Stimulated activated CD4-positive, alpha-beta T cell treated with anti-CD3 and anti-CD28 coated beads, Interleukin-12 subunit alpha, Interleukin-12 subunit beta, amount 100 ng/mL, for 48 hours (primary cell): Measurements from ENCODE around the gene JAKMIP1.

ENCODE experiments used
- DNase-seq, 3 donors: peaks; one replicate each; pipeline ENCODE4 v3.0.0-alpha.2; 2020; ENCODE audit warnings: low read depth in 2 of 3, low spot score in 1 of 3

Gene JAKMIP1

DNA sequence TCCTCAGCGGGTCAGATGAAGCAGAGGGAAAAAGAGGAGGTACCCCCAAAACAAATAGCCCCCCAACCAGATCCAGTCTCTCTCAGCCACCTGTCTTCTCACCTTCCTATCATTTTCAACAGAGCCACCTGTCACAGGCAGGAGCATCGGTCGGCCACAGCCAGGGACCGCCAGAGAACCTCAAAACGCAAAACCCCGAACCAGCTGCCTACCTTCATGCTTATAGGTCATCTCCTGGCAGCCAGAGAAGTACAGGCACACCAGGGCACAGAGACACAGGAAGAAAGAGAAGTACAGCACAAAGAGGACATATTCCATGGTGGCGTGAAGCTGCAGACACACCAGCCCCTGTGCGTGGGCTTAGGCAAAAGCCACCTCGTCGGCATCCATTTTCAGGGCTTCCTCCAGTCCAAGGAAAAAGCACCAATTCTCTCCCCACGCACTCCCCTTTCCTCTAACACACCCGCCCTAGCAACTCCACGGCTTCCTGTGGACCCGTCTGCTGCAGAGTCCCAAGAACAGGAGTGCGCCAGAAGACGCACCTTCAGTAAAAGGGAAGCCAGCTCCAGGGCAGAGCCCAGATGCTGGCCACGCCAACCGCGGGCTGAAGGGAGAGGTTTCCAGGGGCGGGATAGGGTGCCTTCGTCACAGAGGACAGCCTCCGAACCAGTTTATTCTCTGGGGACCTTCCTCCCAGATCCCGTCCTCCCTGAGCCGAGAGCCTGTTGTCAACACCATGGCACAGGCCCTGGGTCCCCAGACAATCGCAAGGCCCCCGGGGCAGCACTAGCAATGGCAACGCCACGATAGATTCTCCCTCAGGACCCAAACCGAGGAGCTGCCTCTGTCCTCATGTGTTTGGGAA is 130.3 kb downstream of the JAKMIP1 start:
- DNase-seq, result no peak

DNA sequence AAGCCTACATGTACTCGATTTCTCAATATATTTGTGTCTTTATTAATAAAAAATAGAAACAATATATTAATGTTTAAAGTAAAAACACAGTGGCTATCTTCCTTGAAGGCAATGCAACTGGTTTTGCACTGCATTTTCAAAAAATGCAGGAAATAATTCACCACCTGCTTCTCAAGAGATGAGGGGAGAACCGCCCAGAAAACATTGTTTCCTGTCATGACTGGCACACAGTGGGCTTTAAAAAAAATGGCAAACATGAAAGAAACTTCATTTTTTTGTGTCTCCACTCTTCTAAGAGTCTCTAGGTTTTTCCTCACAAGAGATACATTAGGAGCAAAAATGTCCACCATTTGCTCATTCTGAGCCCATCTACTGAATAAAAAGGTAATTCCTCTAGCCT is 131.4 kb downstream of the JAKMIP1 start:
- no peak for DNase-seq

DNA sequence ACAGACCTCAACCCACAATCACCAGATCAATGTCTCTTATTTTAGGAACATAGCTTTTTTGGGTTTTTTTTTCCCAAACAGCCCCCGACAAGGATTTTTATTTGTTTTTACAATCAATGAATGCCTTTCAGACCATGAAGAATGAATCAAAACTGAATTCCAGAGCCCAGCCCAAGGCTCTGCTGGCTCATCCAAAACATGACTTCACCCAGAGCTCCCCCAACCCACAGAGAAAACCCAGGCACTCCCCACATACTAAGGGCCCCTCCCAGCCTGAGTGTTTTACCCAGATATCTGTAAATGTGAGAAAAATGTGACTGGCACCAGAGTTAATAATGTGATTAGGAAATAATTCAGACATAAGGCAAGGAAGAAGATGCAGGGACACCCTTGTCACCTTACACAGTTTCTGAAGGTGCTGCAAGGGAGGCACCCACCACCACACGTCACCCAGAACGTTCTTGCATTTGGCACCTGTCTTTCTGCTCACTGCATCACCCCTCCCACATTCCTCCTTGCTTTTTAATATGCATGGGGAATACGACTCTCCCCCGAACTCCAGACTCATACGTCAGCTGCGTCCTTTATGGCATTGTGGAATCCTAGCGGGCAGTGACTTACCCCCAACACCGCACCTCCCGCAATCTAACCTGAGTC is 134.3 kb downstream of the JAKMIP1 start:
- no peak for DNase-seq

DNA sequence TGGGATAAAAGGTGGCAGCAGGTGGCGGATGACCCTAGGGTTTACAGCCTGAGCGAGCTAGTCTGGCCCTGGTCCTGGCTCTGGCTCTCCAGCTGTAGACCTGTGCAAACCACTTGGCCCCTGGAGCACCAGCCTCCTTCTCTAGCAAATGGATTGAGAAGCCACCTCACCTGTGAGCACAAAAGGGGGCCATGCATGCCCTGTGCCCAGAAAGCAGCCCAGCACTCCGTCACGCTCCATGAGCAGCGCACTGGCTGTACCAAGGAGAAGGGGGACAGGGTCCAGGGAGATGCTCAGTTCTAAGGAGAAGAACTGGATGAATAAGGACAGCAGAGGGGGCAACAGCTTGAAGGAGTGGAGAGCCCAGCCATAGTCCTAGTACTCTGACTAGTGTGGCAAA is 135.2 kb downstream of the JAKMIP1 start:
- no peak for DNase-seq

DNA sequence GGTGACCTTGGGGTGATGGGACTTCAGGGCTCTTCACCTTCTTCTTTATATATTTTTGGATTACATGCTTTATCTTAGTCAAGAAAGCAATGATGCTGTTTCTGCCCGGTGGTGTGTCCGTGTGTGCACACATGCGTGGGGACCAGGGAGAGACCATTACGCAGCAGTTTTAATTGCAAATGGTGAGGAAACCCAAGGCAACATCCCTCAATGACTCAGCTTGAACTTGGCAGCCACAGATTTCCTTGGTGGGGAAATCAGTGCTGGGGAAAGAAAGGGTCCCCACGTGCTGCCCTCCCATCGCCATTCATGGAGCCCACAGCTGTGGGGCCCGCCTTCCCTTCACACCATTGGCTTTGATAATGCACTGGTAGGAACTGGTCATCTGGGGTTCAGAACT is 136.0 kb downstream of the JAKMIP1 start:
- no peak for DNase-seq

DNA sequence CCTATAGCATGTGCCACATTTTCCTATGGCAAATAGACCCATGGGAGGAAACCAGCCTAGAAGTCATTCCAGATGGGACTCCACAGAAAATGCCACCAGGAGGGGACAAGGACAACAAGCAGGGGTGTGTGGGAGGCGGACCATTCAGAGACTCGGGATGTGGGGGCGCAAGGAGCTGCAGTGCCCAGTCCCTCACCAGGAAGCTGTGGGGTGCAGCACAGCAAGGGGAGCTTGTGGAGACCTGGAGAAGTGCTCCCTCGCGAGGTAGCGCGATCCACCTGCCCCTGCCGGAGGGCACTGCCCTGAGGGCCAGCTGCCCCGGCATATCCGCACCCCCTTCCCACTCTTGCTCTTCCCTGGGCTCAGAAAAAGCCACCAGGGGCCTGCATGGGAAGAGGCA is 136.7 kb downstream of the JAKMIP1 start:
- DNase-seq, result no peak

DNA sequence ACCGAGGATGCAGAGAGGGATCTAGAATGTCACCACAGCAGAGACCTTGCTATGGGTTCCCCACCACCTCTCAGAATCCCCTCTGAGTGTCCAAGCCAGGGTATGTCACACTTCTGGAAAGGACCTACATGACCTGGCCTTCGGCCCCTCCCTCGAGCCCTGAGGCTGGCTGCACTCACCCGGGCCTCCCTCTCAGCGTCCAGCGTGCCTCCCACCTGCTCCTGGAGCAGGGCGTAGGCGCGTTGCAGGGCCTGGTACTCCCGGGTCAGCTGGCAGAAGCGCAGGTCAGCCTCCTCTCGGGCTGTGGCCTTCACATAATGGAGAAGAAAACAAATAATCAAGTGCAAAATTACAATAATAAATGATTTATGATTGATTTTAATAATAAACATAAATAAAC is 138.2 kb downstream of the JAKMIP1 start:
- DNase-seq, result no peak

DNA sequence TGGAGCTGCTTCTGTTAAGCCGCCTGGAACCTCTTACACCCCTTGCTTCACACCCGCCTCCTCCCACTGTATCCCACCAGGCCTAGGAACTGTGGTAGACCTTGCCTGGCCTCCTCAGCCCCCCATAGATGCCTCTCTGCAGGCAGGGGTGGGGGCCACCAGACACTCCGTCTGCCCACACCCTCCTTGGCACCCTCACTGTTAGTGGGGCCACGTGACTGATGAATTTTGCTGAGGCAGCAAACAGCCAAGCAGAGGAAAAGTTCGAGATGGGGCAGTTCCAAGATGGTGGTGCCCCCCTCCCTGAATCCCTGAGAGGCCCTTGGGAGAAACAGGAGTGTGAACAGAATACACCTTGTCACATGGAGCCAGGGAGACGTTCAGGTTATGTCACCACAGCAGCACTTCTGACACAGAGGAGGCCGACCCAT is 141.0 kb downstream of the JAKMIP1 start:
- DNase-seq, result no peak

DNA sequence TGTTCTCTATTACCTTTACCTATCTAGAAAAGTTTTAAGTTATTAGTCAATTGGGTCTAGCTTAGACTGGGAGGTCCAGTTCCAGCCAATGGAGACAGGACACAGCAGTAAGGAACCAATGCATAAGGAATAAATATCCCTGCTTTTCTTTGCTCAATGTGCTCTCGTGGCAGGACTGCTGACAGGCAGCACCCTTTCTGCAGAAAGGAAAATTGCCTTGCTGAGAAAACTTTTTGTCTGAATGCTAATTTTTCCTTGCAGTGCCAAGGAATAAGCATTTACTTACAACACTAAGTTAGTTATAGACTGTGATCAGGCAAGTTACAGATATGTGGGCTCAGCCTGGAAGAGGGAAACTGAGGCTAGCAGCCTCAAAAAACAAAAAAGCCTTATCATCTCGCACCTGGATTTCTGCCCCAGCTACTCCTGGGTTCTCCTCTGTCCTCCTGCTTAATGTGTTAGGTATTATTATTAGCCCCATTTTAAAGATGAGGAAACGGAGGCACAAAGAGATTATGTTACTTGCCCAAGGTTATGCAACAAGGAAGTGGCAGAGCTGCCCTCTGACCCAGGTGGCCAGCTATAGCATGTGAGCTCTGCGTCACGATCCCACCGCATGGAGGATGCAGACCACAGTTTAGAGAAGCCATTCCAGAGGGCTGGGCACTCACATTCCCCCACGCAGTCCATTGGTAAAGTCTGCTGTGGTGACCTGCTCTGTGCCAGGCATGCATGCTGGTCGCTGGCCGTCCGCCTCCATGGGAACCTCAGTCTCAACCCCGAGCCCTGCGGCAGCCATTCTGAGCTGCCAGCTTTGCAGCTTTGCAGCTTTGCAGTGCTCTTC is 141.6 kb downstream of the JAKMIP1 start:
- DNase-seq, result no peak

DNA sequence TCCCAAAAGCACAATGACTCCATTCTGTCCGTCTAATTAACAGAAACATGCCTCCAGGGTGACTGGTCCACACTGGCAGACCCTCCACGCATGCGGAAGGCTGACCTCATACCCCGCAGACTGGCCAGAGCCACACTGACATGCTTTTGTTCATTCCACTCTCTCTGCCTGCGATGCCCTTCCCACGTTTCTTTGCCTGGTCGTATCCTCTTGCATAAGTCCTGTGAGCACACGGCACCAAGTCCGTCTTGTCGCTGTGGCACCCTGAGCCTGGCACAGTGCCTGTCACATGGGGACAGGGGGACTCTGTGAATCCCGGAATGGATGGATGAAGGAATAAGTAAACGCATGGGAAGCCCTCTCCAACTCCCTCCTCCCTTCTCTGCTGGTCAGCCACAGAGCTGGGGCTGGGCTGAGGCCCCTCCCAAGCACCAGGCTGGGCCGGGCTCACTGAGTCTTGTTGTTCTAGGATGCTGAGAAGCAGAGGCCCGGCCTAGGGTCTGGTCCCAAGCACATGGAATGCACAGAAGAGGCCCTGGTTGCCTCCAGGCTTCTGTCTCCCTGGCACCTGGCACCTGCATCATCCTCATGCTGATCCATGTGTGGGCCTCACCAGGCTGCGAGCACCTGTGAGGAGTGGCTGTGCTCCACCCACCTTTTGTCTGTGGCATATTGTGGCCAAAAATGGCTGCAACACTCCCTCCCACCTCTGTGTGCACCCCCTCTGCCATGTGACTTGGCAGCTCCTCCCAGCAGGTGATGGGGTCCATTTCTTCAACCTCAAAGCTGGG is 143.2 kb downstream of the JAKMIP1 start:
- DNase-seq, result no peak

DNA sequence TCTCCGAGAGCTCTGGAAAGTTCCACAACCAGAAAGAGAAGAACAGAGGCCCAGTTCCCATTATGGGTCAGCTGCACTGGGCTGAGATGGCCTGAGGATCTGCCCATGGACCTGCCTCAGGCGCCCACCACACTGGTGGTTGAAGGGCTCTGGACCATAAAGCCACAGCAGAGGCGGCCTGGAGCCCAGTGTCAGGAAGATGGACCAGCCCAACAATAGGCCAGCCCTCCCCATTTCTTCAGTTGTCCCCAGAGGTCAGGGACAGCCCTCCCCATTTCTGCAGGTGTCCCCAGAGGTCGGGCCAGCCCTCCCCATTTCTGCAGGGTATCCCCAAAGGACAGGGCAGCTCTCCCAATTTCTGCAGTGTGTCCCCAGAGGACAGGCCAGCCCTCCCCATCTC is 144.9 kb downstream of the JAKMIP1 start:
- no peak for DNase-seq

DNA sequence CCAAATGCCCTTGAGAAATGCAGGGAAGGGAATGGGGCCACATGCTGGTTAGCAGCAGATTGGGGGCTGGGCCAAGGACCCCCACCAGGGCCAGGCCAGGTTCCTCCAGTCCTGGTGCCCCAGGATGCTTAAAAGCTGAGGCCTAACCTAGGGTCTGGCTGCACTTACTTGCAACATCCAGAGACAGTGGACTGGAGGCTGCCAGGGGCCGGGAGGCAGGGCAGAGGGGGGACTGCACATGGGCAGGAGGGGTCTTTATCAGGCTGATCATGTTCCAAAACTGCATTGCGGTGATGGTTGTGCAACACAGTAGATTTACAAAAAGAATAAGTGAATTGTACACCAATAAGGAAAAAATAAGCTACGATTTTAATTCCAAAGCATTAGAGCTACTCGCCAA is 145.3 kb downstream of the JAKMIP1 start:
- no peak for DNase-seq

DNA sequence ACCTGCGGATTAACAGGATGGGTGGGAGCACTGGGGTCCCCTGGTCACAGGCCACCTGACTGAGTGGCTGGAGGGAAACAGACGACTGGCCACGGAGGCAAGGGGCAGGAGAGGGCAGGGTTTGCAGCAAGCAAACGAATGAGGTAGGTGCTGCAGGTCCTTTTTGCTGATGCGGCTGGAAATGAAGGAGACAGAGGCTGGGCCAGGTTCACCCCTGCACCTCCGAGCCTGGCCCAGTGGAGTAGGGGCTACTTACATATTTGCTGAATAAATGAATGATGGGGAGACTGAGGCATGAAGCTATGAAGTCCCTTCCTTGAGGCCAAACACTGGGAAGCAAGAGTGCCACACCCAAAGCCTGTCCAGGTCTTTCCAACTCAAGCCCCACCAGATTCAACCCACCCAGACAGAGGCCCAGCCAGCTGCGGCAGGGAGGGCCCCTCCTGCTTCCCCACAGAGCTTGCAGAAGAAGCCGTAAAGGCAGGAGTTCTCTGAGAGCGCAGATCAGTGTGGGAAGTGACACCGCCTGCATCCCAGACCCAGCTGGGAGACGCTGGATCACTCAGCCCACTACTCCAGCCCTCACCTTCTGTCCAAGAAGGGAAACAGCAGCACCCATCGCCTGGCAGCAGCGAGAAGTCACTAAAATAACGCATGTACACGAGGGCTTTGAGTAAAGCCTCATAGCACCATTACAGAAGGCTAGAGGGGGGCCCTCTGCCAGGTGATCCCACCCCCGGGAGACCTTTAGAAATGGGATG is 146.0 kb downstream of the JAKMIP1 start:
- DNase-seq, result no peak

DNA sequence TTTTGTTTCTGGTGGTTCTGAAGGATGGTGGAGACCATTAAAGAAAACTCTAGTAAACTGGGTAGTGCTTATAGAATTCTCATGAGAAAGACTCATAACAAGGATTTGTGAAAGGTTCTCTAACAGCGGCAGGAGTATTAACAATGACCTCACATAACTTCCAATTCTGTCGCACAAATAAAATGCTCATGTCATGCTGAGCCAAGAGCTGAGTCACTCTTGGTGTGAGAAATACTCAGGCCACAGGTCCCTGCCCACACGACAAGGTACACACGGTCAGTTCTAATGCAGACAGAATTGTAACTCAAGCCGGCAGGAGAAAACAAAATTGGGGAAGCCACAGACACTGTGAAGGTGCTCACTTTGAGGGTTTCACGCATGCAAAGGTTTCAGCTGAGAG is 147.7 kb downstream of the JAKMIP1 start:
- no peak for DNase-seq

DNA sequence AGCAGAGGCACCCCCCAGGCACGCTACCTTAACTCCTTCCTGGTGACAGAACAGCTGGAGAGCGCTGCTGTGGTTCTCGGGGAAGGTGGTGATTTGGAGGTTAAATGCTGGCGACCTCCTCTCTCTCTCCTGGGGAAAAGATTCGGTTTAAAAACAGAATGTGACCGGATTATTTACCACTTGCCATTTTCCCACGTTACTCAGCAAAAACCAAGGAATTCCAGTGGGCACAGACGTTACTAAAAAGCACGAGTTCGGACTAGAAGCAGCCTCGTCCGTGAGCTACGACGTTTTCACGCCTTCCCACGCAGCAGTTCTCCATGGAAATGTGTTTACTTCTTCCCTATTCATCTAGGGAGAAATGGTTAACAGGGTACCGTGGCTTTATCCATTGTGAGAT is 149.8 kb downstream of the JAKMIP1 start:
- no peak for DNase-seq

DNA sequence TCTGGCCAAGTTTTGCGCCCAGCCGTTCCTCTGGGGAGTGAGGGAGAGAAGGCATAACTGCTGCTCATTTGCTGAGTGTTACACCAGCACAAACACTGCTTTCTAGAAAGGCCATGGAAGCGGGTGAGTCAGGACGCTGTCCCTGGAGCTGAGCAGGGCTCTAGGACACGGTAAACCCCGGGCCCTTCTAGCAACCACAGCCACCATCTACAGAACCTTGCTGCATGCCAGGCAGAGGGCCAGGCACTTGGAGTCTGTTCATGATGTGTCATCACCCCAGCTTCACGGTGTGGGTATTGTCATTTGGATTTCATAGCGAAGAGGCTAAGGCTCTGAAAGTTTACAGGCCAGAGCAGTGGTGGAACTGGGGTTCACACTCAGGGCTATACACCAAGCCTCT is 150.4 kb downstream of the JAKMIP1 start:
- DNase-seq, result no peak

DNA sequence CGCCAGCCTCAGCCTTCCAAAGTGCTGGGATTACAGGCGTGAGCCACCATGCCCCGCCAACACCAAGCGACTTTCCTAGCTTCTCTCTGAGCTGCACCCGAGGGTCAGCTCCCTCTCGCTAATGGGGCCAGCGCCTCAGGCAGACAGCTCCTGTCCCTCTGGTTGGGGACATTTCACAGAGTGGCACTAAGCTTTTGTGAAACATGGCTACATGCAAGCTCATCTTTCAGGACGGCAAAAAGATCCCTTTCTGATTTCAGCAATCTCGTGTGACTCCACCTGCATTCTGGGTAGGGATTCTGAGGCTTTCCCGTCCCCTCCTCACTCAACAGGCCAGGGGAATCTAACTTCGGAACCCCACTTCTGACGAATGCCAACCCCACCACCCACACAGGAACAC is 151.1 kb downstream of the JAKMIP1 start:
- DNase-seq, result no peak

DNA sequence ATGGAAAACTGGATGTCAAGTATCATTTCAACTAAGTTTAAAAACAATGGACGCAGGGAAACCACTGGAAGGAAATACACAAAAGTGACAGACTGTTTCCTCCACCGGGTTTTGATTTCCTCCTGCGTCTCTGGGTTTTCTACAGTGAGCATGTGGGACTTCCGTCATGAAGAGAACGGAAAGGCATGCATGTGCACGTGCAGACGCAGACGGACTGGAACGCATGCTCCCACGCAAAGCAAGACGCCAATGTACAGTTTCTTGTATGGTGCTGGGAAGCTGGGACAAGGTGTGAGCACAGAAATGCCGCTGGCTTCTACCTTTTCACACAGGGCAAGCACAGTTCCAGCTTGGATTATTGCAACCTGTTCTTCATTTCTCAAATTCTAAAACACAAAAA is 151.8 kb downstream of the JAKMIP1 start:
- DNase-seq, result no peak

DNA sequence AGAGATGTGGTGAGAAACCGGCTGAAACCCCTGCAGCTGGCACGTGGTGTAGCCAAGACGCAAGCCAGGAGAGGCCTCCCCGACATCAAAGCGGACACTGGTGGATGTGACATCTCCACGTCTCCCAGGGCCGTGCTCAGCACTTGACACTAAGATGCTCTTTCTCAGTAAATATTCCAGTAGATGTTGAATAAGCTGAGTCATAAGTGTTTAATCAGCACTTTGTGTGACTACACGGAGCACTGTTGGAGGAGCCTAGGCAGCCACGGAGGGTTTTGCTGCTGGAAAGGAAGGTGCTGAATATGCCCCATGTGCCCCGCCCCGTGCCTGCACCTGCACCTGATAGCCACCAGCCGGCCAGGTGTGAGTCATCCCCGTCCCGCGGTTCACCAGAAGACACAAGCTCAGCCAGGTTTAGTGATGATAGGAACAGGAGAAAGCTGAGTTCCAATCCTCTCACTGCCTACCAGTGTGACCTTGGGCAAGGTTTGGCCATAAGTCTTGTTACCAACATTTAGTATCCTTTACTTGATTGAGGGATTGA is 153.1 kb downstream of the JAKMIP1 start:
- DNase-seq, result no peak

DNA sequence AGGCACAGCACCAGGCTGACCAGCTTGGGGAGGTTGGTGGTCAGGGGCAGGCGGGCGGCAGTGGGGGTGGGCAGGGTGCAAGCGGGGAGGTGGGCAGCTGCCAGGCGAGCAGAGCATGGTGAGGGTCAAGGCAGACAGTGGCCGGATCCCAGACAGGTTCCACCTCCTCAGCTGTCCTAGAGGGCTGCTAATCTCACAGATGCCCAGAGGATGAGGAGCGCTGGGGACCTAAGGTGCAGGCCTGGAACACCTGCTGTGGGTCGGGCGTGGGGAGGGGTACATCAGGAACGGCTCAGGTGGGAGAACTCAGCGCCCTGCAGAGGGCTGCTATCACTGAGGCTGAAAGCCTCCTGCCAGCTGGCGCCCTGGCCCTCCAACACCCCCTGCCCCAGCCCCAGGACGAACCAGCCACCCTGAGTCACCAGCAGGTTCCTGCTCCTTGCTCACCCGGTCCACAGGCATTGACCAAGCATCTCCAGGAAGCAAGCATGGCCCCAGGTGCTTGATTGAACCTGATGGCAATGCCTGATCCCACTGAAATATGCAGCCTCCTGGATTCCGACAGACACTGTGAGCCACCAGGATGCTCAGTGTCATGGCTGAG is 153.7 kb downstream of the JAKMIP1 start:
- DNase-seq, result no peak
